Adrenal gland (tissue), 12 donors: ENCODE results near the gene CCDC120. TPM values are rescaled to one million over a fixed set of nuclear protein-coding genes. Genes with fewer than 3 reads are reported as not detected.

Experiments used
- DNase-seq, 7 donors: peaks; one replicate each; pipeline ENCODE4 v3.0.0-alpha.2; 2019 to 2020
- H3K27ac ChIP-seq, 5 donors: fragments of 200-600 bp; sonication (generic) in 4 of 5; 1 replicate in 3 of 5; 2 replicates in 2 of 5; pipeline versions ENCODE4 v1.5.1 to v1.8.0; 2016 to 2020; ENCODE audit warnings: mild to moderate bottlenecking in 1 of 5
- H3K27me3 ChIP-seq: fragments of 200-600 bp; 2 replicates; pipeline ENCODE4 v1.8.0; 2021
- H3K36me3 ChIP-seq, 2 donors: fragments of 200-600 bp; replicated peaks in 1 of 2; 1 replicate in 1 of 2; 2 replicates in 1 of 2; pipeline versions ENCODE4 v1.5.1 to v1.8.0; 2018 to 2022
- H3K4me1 ChIP-seq, 2 donors: fragments of 200-600 bp; replicated peaks in 1 of 2; 1 replicate in 1 of 2; 2 replicates in 1 of 2; pipeline versions ENCODE4 v1.5.1 to v1.8.0; 2018 to 2021
- H3K4me3 ChIP-seq, 4 donors: fragments of 200-600 bp; sonication (generic) in 3 of 4; one replicate each; pipeline ENCODE4 v1.5.1; 2016 to 2018
- H3K9me3 ChIP-seq, 3 donors: fragments of 200-600 bp; sonication (generic) in 1 of 3; replicated peaks in 1 of 3; 1 replicate in 2 of 3; 2 replicates in 1 of 3; pipeline versions ENCODE4 v1.5.1 to v1.8.0; 2016 to 2021
- POLR2A ChIP-seq, 2 donors: fragments of 450-650 bp; IDR thresholded peaks; one replicate each; pipeline ENCODE4 v1.6.1; 2017; ENCODE audit warnings: antibody characterized with exemption in 2 of 2, mild to moderate bottlenecking in 2 of 2, moderate library complexity in 1 of 2
- WGBS, 4 donors: extraction: QIAGEN DNeasy Blood & Tissue Kit in 2 of 4; methylation state at CpG; one replicate each; pipeline versions ENCODE4 v1.1.5 to v1.1.7; 2013 to 2017; 5-methylcytosine and 5-hydroxymethylcytosine counted together
- intact Hi-C, 2 donors: fragments of 100-400 bp; cut with DNase I; formaldehyde crosslinking; loops; one replicate each; pipeline versions ENCODE4 v1.14.1 to v1.15.0; 2022 to 2023
- polyA plus RNA-seq, 3 donors: library from polyadenylated mRNA; stranded (reverse); fragments of 200-250 nt in 2 of 3; fragments of 350-450 nt in 1 of 3; fragmentation: Illumina TruSeq in 1 of 3; extraction: RNeasy Lipid Tissue Mini Kit (QIAGEN cat#74804) in 1 of 3; gene quantifications; one replicate each; pipeline ENCODE4 v1.2.3, GENCODE V29; 2013 to 2014
- total RNA-seq, 9 donors: library from RNA; depleted of rRNA in 4 of 9; stranded (reverse); fragments of >200 nt in 4 of 9; fragments of 120-200 nt in 1 of 9; fragmentation: NEBNext Ultra II Directional in 1 of 9; extraction: Animal tissue kit (Norgen Biotek cat#: 25700) in 1 of 9; gene quantifications; one replicate each; pipeline versions ENCODE4 v1.1.0 to v1.2.4, GENCODE V29; 2013 to 2023
- TF ChIP-seq, protein P1 (sequence below), 6 experiments: fragments of 450-650 bp in 4 of 6; fragments of 200-600 bp in 2 of 6; sonication (generic) in 1 of 6; IDR thresholded peaks; 1 replicate in 5 of 6; 2 replicates in 1 of 6; pipeline versions ENCODE4 v1.5.1 to v1.8.0; 2016 to 2021; ENCODE audit warnings: antibody characterized with exemption in 6 of 6, mild to moderate bottlenecking in 2 of 6, moderate library complexity in 1 of 6
- donor health status: healthy with polysubstance abuse.
- donor health status: Bipolar disorder and iron deficiency.
- donor health status: DM: yes; HTN: yes; CAD: no.
- donor health status: DM: no; HTN: no; CAD: no.
- donor health status: DM: no; HTN: no; CAD: no.
- donor health status: DM: yes; HTN: yes; CAD: no.

Gene CCDC120
- total and polyA plus RNA-seq, 12 donors, result 1.1 to 30.6 (median 2.8) TPM

DNA sequence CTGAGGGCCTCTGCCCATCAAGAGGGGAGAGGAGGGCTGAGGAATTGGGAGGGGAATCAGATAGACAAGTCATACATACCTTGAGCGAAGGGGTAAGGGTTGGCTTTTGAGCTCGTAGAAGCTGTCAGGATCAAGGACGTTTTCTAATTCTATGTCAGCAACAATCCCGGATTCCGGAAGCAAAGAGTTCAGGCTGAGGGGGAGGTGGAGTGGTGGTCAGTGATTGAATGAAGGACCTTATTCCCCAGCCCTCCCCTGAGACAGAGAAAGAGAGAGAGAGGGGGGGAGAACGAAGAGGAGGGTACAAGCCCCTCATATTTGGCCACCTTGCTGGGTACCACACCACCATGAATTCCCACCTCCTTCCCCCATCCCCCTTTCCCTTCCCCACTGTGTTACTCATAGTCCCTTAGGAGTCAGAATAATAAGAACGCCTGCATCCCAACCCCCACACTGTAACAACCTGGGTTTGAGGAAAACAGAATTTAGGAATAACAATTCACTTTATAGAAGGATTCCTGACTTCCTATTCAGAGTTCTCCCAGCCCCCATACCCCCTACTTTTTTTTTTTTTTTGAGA is 18.3 kb upstream of the CCDC120 start:
- TF ChIP-seq, protein P1, sequence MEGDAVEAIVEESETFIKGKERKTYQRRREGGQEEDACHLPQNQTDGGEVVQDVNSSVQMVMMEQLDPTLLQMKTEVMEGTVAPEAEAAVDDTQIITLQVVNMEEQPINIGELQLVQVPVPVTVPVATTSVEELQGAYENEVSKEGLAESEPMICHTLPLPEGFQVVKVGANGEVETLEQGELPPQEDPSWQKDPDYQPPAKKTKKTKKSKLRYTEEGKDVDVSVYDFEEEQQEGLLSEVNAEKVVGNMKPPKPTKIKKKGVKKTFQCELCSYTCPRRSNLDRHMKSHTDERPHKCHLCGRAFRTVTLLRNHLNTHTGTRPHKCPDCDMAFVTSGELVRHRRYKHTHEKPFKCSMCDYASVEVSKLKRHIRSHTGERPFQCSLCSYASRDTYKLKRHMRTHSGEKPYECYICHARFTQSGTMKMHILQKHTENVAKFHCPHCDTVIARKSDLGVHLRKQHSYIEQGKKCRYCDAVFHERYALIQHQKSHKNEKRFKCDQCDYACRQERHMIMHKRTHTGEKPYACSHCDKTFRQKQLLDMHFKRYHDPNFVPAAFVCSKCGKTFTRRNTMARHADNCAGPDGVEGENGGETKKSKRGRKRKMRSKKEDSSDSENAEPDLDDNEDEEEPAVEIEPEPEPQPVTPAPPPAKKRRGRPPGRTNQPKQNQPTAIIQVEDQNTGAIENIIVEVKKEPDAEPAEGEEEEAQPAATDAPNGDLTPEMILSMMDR (IDR thresholded peaks at IDR 0.05), result no peak
- TF ChIP-seq POLR2A (IDR thresholded peaks at IDR 0.05), result no peak
- H3K4me1 ChIP-seq, result peaks cover 9% of the 10 kb centered on the region in 2 donors
- peaks cover 0 to 36% of the 10 kb centered on the region in 2 donors for H3K36me3 ChIP-seq
- peak overlapping the region in 2 of 4 donors; percentile 4 to 82 for H3K4me3 ChIP-seq
- intact Hi-C loops, result loop anchor here in 1 of 2 donors (10.0 kb wide), 1 partner anchor 66 kb away; the partner anchor contains the start of gene KCND1
- H3K27me3 ChIP-seq, result no peaks in the 10 kb centered on the region
- DNase-seq, result peak in 2 of 7 donors; percentile 39 to 47
- peak overlapping the region; percentile 62 to 99 (median 95) for H3K27ac ChIP-seq
- no peaks in the 10 kb centered on the region for H3K9me3 ChIP-seq
- 5 to 30% (median 14%) methylated on average over 7 of the region's 7 CpGs for WGBS, 4 donors

DNA sequence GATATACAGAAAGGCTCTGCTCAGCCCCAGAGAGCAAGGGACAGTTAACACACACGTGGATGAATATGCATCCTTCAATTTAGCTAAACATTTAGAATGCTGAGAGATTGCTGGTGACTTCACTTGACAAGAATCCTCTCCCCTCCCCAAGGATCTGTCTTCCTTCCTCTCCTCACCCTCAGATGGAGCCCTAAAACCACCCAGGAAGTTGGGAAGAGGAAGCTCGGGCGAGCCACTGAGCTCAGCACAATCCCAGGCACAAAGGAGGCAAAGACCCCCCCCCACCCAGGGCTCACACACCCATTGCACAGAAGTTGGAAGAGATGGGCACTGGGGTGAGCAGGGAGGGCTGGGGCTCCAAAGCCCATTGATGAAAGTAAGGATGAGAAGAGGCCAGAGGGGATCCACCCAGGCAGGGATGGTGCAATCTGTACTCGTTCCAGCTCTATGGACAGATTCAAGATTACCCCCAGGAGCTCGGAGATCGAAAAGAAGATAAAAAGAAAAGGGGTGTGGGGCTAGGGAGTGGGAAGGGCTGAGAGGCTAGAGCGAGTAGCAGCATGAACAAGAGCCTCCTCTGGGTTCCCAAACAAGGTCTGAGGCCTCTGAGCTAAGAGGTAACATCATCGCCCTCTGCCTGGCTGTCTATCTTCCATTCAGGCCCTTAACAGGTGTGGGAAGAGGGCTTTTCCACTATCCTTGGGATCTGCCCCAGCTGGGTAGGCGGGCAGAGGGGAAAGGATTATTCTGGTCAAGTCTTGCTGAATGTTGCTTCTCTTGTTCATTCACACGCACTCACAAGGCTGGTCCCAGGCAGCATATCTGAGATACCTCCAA is 16.8 kb upstream of the CCDC120 start:
- Histone ChIP-seq H3K27me3 (no peaks in the 10 kb centered on the region), H3K4me1 (peaks cover 9% of the 10 kb centered on the region in 2 donors), H3K4me3 (peak overlapping the region in 3 of 4 donors; percentile 54 to 82 (median 56)), H3K36me3 (peaks cover 0 to 26% of the 10 kb centered on the region in 2 donors), H3K27ac (peak overlapping the region; percentile 85 to 99 (median 96)), H3K9me3 (no peaks in the 10 kb centered on the region)
- peak in 1 of 2 donors; percentile 41 for TF ChIP-seq POLR2A (IDR thresholded peaks at IDR 0.05)
- TF ChIP-seq, protein P1 (IDR thresholded peaks at IDR 0.05), result no peak
- intact Hi-C loops, result loop anchor here in 1 of 2 donors (10.0 kb wide), 1 partner anchor 67 kb away; the partner anchor contains the start of gene KCND1
- 0 to 26% (median 12%) methylated on average over 6 to 10 of the region's 10 CpGs for WGBS, 4 donors
- peak in 3 of 7 donors; percentile 29 to 37 (median 35) for DNase-seq

DNA sequence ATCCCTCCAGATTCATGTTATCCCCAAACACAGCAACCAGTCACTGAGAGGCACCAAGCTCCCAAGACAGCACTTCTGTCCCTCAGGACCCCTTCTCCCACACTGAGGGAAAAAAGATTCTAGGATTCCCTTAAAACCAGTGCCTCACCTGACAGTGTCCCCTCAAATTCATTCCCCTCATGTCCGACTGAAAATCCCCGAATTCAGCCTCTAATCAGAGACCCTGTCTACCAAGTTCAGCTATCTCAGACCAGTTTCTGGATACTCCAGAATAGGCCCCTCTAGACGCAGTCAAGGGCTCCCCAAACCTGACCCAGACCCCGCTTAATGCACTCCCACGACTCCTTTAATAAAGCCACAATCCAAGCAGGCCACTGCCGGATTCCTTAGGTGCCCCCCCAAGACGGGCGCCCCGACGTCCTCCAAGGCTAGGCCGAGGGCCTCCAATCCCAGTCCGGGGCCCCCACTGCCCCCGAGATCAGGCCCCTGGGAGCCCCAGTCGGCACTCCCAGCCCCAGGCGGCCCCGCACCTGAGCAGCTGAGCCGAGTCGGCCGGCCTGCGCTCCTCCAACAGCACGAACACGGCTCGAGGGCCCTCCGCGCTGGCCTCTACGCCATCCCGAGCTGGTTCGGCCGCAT is 16.1 kb upstream of the CCDC120 start:
- Histone ChIP-seq H3K36me3 (peaks cover 0 to 18% of the 10 kb centered on the region in 2 donors), H3K9me3 (no peaks in the 10 kb centered on the region), H3K4me1 (peaks cover 9% of the 10 kb centered on the region in 2 donors), H3K4me3 (peak overlapping the region; percentile 54 to 82 (median 58)), H3K27me3 (no peaks in the 10 kb centered on the region), H3K27ac (peak overlapping the region; percentile 59 to 99 (median 96))
- intact Hi-C loops, result loop anchor here in 1 of 2 donors (10.0 kb wide), 1 partner anchor 68 kb away; the partner anchor contains the start of gene KCND1
- TF ChIP-seq, protein P1 (IDR thresholded peaks at IDR 0.05), result no peak
- no peak for TF ChIP-seq POLR2A (IDR thresholded peaks at IDR 0.05)
- WGBS, 4 donors, result 0 to 48% (median 14%) methylated on average over 2 to 29 of the region's 29 CpGs
- peak in 2 of 7 donors; percentile 27 to 58 for DNase-seq
